HEK293 (cell line): Measurements from ENCODE around the gene TRPM2.

ENCODE experiments used
- CTCF ChIA-PET: fragments of 350-600 bp; formaldehyde crosslinking; extraction: SDS; loops from one replicate; lab custom pipeline; 2021; ENCODE audit warnings: antibody characterized with exemption; lab: Yijun Ruan, JAX
- POLR2A ChIA-PET: fragments of 300-600 bp; formaldehyde crosslinking; extraction: SDS; loops from one replicate; lab custom pipeline; 2020; ENCODE audit warnings: antibody characterized with exemption, inconsistent platforms; lab: Yijun Ruan, JAX
- H3K27ac ChIP-seq: fragments of 200-500 bp; sonication (Bioruptor generic); 2 replicates; pipeline ENCODE4 v1.5.1; 2014; ENCODE audit warnings: low read depth, low read length, control low read depth, inconsistent platforms; ENCODE audit errors: extremely low read depth
- H3K36me3 ChIP-seq, 2 experiments: fragments of 200-500 bp in 1 of 2; sonication (Bioruptor generic) in 1 of 2; 1 replicate in 1 of 2; 2 replicates in 1 of 2; pipeline ENCODE4 v1.5.1; 2014 to 2017; ENCODE audit warnings: inconsistent platforms in 2 of 2, low read length in 2 of 2; ENCODE audit not compliant: control insufficient read depth in 2 of 2, insufficient read depth in 1 of 2
- H3K4me1 ChIP-seq: fragments of 200-500 bp; sonication (Bioruptor generic); 2 replicates; pipeline ENCODE4 v1.5.1; 2014; ENCODE audit warnings: mild to moderate bottlenecking, low read length, inconsistent platforms; ENCODE audit not compliant: control insufficient read depth, insufficient read depth
- H3K4me3 ChIP-seq: 2 replicates; pipeline ENCODE4 v1.5.1; 2011; ENCODE audit warnings: low read depth, mild to moderate bottlenecking, control low read depth, low read length, moderate library complexity
- H3K9me3 ChIP-seq: fragments of 200-500 bp; sonication (Bioruptor generic); 2 replicates; pipeline ENCODE4 v1.5.1; 2014; ENCODE audit warnings: low read depth, low read length, inconsistent platforms; ENCODE audit not compliant: control insufficient read depth, insufficient read depth
- KLF1 ChIP-seq: fragments of 450-650 bp; formaldehyde crosslinking; IDR thresholded peaks from 2 replicates; pipeline ENCODE4 v1.5.1; 2016; ENCODE audit warnings: missing biosample characterization, missing genetic modification characterization
- SP3 ChIP-seq: fragments of 450-650 bp; formaldehyde crosslinking; IDR thresholded peaks from 2 replicates; pipeline ENCODE4 v1.5.1; 2016; ENCODE audit warnings: missing biosample characterization, missing genetic modification characterization
- TCF7L2 ChIP-seq: IDR thresholded peaks from 2 replicates; pipeline ENCODE4 v1.6.1; 2011; ENCODE audit warnings: low read depth, mild to moderate bottlenecking, inconsistent platforms, low read length, moderate library complexity, borderline replicate concordance
- ZBTB17 ChIP-seq: fragments of 450-650 bp; formaldehyde crosslinking; IDR thresholded peaks from 2 replicates; pipeline ENCODE4 v1.5.1; 2016; ENCODE audit warnings: missing biosample characterization, missing genetic modification characterization
- ZFP41 ChIP-seq: fragments of 450-650 bp; formaldehyde crosslinking; IDR thresholded peaks from 2 replicates; pipeline ENCODE4 v1.5.1; 2016; ENCODE audit warnings: missing biosample characterization, missing genetic modification characterization, borderline replicate concordance
- ZIC2 ChIP-seq: fragments of 450-650 bp; formaldehyde crosslinking; IDR thresholded peaks from 2 replicates; pipeline ENCODE4 v1.5.1; 2016; ENCODE audit warnings: missing biosample characterization, missing genetic modification characterization
- ZNF132 ChIP-seq: fragments of 450-650 bp; formaldehyde crosslinking; IDR thresholded peaks from 2 replicates; pipeline ENCODE4 v1.5.1; 2017; ENCODE audit warnings: missing biosample characterization, missing genetic modification characterization, borderline replicate concordance
- ZNF174 ChIP-seq: fragments of 450-650 bp; formaldehyde crosslinking; IDR thresholded peaks from 2 replicates; pipeline ENCODE4 v1.5.0; 2017; ENCODE audit warnings: missing biosample characterization, mild to moderate bottlenecking, missing genetic modification characterization
- ZNF239 ChIP-seq: fragments of 450-650 bp; formaldehyde crosslinking; IDR thresholded peaks from 2 replicates; pipeline ENCODE4 v1.5.1; 2016; ENCODE audit warnings: missing biosample characterization, missing genetic modification characterization
- ZNF24 ChIP-seq: fragments of 450-650 bp; formaldehyde crosslinking; IDR thresholded peaks from 2 replicates; pipeline ENCODE4 v1.5.1; 2016; ENCODE audit warnings: missing biosample characterization, missing genetic modification characterization
- ZNF76 ChIP-seq: fragments of 450-650 bp; formaldehyde crosslinking; IDR thresholded peaks from 2 replicates; pipeline ENCODE4; 2016; ENCODE audit warnings: low read depth, missing biosample characterization, missing genetic modification characterization, borderline replicate concordance
- TF ChIP-seq, protein P1 (sequence below): fragments of 450-650 bp; formaldehyde crosslinking; IDR thresholded peaks from 2 replicates; pipeline ENCODE4; 2016; ENCODE audit warnings: missing biosample characterization, missing genetic modification characterization
- TF ChIP-seq, protein P2 (sequence below): fragments of 450-650 bp; formaldehyde crosslinking; IDR thresholded peaks from 2 replicates; pipeline ENCODE4 v1.5.1; 2016; ENCODE audit warnings: missing biosample characterization, missing genetic modification characterization
- TF ChIP-seq, protein P3 (sequence below): fragments of 450-650 bp; formaldehyde crosslinking; IDR thresholded peaks from 2 replicates; pipeline ENCODE4 v1.5.1; 2016; ENCODE audit warnings: missing biosample characterization, missing genetic modification characterization
- TF ChIP-seq, protein P4 (sequence below): fragments of 450-650 bp; formaldehyde crosslinking; IDR thresholded peaks from 2 replicates; pipeline ENCODE4 v1.5.1; 2017; ENCODE audit warnings: missing biosample characterization, missing genetic modification characterization

TRPM2 gene

DNA sequence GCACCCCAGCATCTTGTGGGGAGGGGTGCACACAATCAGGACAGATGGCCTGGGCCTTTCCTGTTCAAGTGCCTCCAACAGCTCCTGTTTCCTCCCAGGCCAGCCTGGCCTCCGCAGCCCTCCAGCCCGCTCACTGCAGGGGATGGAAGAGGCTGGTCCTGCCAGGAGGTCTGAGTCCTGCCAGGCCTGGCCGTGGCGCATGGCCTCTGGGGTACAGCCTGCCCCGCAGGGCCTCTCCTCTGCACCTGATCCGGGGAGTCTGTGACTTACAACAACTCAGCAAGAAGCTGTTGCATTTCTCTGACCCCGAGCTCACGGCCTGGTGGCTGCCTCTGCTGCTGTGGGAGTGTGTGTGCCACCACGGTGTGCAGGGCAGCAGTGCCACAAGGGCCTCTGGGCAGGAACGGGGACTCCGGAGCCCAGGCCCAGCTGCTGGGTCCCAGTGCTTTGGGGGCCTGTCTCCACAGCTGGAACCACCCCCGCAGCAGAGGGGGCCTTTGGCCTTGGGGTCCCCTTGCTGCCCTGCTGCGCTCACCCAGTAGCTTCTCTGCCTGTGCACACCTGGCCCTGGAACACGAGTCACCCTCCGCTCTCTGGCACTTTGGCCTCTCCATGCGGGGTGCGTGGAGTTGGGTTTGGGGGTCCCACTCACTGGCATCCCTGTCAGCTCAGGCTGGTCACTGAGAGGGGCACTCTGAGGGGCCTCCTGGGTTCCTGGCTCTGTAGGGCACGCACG is 84.4 kb downstream of the TRPM2 start:
- POLR2A ChIA-PET, result no interaction called here
- Histone ChIP-seq H3K36me3 (no peaks in the 10 kb centered on the region), H3K4me3 (no peak overlapping the region), H3K9me3 (no peaks in the 10 kb centered on the region), H3K4me1 (no peaks in the 10 kb centered on the region), H3K27ac (no peak overlapping the region)
- CTCF ChIA-PET, result no interaction called here
- TF ChIP-seq ZNF76 (tag by site-specific recombination), result no peak
- TF ChIP-seq, protein P1, sequence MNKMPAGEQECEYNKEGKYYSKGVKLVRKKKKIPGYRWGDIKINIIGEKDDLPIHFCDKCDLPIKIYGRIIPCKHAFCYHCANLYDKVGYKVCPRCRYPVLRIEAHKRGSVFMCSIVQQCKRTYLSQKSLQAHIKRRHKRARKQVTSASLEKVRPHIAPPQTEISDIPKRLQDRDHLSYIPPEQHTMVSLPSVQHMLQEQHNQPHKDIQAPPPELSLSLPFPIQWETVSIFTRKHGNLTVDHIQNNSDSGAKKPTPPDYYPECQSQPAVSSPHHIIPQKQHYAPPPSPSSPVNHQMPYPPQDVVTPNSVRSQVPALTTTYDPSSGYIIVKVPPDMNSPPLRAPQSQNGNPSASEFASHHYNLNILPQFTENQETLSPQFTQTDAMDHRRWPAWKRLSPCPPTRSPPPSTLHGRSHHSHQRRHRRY, result no peak
- peak; percentile 44; the same call in 1 of the 2 replicates for TF ChIP-seq ZIC2 (tag by site-specific recombination)

DNA sequence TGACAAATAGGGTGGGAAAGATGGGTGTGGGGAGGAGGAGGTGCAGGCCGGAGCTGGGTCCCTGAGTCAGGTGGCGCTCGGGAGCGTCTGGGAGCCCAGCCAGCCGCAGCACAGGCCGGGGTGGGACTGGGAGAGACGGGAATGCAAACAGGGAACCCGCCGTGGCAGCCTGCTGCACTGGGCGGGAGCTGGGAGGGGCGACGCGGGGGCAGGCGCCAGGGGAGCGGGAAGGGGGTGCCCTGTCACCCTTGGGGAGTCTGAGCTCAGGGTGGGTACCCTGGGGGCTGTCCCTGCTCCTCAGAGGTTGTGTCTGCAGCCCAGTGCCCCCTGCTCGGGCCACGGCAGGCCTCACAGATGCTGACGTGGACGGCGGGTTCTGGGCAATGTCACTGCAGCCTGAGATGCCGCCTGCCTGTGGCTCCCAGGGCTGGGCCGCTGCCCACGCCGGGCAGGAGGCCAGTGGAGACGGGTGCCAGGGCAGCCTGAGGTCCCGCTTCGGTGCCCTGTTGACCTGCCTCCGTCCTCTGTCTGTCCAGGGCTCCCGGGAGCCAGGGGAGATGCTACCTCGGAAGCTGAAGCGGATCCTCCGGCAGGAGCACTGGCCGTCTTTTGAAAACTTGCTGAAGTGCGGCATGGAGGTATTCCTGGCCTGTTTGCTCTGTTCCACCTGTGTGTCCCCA is 85.2 kb downstream of the TRPM2 start:
- no peaks in the 10 kb centered on the region for H3K36me3 ChIP-seq
- CTCF ChIA-PET, result interaction anchor here (0.6 kb wide), 1 partner anchor 51 kb away, joined by 3 read pairs; no protein-coding TSS in a partner anchor
- peak; percentile 37 for TF ChIP-seq KLF1
- TF ChIP-seq ZFP41 (tag by site-specific recombination), result no peak
- TF ChIP-seq, protein P2, sequence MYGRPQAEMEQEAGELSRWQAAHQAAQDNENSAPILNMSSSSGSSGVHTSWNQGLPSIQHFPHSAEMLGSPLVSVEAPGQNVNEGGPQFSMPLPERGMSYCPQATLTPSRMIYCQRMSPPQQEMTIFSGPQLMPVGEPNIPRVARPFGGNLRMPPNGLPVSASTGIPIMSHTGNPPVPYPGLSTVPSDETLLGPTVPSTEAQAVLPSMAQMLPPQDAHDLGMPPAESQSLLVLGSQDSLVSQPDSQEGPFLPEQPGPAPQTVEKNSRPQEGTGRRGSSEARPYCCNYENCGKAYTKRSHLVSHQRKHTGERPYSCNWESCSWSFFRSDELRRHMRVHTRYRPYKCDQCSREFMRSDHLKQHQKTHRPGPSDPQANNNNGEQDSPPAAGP (tag by site-specific recombination), result peak; percentile 48; the same call in 1 of the 2 replicates
- POLR2A ChIA-PET, result no interaction called here
- H3K27ac ChIP-seq, result no peak overlapping the region
- no peaks in the 10 kb centered on the region for H3K4me1 ChIP-seq
- H3K9me3 ChIP-seq, result no peaks in the 10 kb centered on the region
- no peak overlapping the region for H3K4me3 ChIP-seq

DNA sequence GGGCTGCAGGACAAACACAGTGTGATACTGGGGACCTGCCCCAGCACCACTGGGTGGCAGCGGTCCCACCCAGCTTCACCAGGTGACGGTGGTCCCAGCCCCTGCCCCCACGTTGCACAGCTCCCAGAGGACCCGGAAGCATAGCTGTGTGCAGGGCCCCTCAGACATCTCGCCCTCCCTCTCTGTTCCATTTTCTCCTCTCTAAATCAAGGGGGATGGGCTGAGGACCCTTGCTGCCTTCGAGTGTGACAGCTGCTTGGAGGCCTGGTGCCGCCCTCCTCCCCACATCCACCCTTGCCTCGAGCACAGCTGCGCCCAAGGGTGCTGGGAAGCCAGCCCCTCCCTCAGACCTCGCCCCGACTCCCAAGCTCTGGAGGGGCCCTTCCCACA is 85.8 kb downstream of the TRPM2 start:
- POLR2A ChIA-PET, result no interaction called here
- Histone ChIP-seq H3K4me1 (no peaks in the 10 kb centered on the region), H3K9me3 (no peaks in the 10 kb centered on the region), H3K27ac (no peak overlapping the region), H3K36me3 (no peaks in the 10 kb centered on the region), H3K4me3 (no peak overlapping the region)
- CTCF ChIA-PET, result interaction anchor here (0.7 kb wide), 2 partner anchors 362 to 555 kb away, joined by 3 to 5 read pairs; no protein-coding TSS in a partner anchor
- TF ChIP-seq ZBTB17 (tag by site-specific recombination) (no peak), KLF1 (peak; percentile 43; the same call in 1 of the 2 replicates)

DNA sequence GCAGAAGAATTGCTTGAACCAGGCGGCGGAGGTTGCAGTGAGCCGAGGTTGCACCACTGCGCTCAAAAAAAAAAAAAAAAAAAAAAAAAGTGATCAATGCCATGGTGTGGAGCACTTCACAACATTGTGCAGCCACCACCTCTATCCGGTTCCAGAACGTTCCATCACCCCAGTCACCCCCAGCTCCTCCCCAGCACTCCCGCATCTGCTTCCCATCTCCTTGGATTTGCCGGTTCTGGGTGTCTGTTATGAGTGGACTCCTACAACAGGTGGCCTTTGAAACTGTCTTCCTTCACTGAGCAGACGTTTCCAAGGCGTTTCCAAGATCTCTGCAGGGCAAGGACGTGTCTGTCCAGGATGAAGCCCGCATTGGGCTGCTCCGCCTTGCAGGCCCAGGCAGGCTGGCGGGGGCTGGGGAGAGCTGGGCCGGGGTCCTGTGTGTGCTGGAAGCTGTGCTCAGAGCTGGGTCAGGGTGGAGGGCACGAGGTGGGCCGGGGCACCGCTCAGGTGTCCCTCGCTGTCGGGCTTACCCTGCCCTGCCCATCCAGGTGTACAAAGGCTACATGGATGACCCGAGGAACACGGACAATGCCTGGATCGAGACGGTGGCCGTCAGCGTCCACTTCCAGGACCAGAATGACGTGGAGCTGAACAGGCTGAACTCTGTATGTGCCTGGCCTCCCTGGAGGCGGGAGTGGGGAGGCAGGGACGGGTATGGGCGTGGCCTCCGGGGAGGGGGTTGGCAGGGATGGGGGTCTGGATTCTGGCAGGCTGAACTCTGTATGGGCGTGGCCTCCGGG is 87.0 kb downstream of the TRPM2 start:
- CTCF ChIA-PET, result interaction anchor here (0.7 kb wide), 1 partner anchor 63 kb away, joined by 3 read pairs; no protein-coding TSS in a partner anchor
- Histone ChIP-seq H3K27ac (no peak overlapping the region), H3K36me3 (no peaks in the 10 kb centered on the region), H3K4me1 (no peaks in the 10 kb centered on the region), H3K4me3 (no peak overlapping the region), H3K9me3 (no peaks in the 10 kb centered on the region)
- POLR2A ChIA-PET, result no interaction called here
- no peak for TF ChIP-seq ZNF239 (tag by site-specific recombination)
- TF ChIP-seq TCF7L2, result no peak
- TF ChIP-seq, protein P1, result no peak
- no peak for TF ChIP-seq ZNF132
- no peak for TF ChIP-seq ZNF24 (tag by site-specific recombination)
- TF ChIP-seq SP3, result no peak
- TF ChIP-seq, protein P3, sequence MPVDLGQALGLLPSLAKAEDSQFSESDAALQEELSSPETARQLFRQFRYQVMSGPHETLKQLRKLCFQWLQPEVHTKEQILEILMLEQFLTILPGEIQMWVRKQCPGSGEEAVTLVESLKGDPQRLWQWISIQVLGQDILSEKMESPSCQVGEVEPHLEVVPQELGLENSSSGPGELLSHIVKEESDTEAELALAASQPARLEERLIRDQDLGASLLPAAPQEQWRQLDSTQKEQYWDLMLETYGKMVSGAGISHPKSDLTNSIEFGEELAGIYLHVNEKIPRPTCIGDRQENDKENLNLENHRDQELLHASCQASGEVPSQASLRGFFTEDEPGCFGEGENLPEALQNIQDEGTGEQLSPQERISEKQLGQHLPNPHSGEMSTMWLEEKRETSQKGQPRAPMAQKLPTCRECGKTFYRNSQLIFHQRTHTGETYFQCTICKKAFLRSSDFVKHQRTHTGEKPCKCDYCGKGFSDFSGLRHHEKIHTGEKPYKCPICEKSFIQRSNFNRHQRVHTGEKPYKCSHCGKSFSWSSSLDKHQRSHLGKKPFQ (tag by site-specific recombination), result no peak
- TF ChIP-seq ZIC2 (tag by site-specific recombination), result no peak
- TF ChIP-seq, protein P4, sequence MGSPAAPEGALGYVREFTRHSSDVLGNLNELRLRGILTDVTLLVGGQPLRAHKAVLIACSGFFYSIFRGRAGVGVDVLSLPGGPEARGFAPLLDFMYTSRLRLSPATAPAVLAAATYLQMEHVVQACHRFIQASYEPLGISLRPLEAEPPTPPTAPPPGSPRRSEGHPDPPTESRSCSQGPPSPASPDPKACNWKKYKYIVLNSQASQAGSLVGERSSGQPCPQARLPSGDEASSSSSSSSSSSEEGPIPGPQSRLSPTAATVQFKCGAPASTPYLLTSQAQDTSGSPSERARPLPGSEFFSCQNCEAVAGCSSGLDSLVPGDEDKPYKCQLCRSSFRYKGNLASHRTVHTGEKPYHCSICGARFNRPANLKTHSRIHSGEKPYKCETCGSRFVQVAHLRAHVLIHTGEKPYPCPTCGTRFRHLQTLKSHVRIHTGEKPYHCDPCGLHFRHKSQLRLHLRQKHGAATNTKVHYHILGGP (tag by site-specific recombination), result no peak
- TF ChIP-seq ZNF174 (tag by site-specific recombination), result no peak
